HG03354 (cell line): ENCODE measurements around the gene VPS8.

Experiments used
- ATAC-seq: cut with Tn5 transposase; IDR thresholded peaks from one replicate; pipeline ENCODE4 v1.9.1; 2021; ENCODE audit warnings: mild to moderate bottlenecking; ENCODE audit not compliant: unreplicated experiment, poor library complexity, severe bottlenecking

VPS8 gene

DNA sequence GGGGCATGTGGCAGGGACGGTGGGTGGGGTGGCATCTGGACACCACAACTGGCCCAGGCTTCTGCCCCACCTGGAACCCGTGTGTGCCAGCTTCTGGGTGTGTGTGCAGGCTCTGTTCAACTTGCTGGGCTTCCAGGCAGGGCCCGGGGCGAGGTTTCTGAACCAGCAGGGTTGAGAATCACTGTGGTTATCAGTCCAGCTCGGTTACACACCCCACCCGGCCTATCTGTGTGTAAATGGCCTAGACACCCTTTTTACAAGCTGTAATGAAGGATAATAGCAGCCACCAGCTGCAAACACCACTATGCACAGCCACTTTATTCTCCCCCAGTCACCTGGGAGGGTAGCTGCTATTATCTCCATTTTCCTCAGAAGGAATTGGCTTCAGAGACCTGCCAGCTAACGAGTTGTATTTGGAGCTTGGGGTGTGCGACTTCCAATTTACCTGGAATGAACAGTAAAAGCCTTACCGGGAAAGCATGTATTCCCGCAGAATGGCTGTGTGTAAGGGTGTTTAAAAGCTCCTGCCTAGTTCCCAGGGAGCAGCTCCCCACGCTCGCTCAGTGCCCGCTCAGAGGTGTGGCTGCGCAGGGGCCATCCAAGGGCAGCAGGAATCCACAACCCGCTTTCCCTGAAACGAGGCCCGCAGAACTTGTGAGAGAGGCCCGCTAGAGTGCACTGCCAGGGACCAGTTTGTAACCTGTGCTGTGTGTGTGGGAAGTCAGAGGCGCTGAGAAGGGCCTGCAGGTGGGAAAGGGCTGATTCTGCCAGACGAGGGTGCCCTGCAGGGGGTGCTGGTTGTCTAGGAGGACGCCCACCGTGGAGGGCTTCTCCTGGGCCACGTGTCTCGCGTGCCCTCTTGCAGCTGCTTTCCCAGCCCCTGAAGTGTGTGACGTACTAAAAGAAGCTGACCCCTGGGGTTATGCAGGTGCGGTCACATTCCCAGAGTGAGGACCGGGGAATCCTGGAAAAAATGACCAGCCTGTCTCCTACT is 257.4 kb downstream of the VPS8 start:
- ATAC-seq: no peak

DNA sequence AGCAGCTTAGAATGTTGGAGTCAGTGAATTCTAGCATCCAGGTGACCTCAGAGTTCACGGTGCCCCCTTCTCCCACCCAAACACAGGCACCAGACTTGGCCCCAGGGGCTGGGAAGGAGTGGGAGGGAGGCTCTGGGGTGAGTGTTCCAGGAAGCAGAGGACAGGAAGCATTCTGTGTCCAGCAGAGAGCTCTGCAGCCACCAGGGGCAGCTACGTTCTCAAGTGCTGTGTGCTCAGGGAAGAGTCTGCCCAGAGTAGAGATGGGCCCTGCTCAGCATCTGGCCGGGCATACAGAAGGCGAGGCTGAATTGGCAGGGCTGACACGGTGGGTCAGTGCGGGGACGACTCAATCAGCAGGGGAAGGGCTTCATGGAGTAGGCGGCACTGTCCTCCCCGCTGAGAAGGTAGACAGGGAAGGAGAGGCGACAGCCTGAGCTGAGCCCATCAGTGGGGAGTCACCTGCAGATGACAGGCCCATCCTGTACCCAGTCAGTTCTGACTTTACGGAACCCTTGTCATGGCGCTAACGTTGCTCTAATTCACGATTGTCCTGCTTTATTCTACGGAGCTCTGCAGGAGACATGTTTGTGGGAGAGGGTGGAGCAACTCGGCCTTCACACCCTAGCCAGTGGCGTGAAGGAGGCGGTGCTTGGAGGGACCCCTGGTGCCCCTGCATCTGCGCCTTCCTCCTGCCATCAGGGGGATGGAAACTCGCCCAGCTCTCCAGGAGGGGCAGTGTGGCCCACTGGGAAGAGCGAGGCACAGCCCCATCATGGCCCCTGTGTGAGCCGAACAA is 258.7 kb downstream of the VPS8 start:
- ATAC-seq: no peak

DNA sequence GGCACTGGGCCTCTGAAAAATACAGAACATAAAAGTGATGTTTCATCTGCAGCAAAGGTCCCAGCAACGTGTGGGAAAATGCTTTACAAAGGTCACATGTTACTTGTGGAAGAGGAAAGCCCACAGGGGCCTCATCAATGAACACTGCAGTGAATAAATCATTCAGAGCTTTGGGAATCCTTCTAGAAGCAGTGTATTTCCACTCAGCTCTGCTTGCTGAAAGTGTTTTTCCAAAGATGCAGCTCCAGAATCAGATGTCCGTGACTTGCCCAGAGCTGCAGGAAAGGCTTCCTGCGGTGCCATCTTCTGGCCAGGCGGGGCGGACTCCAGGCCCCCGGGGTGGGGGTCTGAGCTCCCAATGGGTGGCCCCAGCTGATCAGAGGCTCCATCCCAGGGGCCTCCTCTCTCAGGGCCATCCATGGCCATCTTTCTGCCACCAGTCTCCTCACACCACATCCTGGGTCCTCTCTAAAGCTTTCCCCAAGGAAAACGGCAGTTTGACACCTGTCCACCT is 259.4 kb downstream of the VPS8 start:
- no peak for ATAC-seq

DNA sequence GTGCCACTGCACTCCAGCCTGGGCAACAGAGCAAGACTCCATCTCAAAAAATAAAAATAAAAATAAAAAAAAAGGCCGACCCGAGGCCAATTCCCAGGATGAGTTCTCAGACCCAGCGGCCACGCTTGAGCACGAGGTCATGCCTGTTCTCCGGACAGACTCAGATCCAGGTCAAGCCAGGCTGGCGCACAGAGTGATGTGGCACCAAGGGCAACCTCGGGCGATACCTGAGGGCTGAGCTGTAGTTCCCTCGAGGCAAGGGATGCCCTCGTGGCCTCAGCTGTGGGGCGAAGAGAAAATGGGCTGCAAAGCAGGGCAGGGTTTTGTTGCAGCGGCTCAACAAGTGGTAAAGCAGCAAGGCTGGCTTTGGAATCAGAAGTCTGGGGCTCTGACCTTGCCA is 263.6 kb downstream of the VPS8 start:
- no peak for ATAC-seq

DNA sequence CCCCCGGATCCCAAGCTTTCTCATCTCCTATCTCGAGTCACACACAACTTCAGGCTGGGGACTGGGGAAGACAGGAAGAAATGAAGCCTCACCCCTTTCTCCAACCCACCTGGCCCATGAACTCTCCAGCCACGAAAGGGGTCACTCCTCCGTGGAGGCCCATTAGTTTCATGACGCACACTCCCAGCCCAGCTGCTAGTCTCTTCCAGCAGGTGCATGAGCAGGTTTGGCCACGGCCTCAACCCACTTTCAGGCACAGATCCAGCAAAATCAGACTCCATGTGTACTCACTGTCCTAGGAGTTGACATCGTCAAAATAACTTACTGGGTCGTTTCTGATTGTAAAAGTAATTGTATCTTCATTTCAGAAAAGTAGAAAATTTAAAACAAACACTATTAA is 264.3 kb downstream of the VPS8 start:
- no peak for ATAC-seq

DNA sequence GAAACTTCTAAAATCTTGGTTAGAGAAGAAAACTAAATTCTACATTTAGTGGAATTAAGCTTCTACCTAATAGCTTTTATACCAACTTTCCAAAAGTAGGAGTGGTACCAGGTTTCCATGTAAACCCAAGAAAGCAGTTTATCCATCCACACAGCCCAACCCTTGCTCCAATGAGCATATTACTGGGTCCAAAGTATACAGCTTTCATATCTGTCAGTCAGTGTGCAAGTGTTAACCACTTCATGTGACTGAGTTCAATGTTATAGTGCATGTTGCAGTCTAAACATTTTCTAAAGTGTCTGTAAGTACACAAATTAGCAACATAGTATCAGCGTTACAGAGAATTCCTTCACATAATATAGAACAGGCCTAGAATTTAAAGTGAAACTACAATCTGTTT is 267.7 kb downstream of the VPS8 start:
- no peak for ATAC-seq

DNA sequence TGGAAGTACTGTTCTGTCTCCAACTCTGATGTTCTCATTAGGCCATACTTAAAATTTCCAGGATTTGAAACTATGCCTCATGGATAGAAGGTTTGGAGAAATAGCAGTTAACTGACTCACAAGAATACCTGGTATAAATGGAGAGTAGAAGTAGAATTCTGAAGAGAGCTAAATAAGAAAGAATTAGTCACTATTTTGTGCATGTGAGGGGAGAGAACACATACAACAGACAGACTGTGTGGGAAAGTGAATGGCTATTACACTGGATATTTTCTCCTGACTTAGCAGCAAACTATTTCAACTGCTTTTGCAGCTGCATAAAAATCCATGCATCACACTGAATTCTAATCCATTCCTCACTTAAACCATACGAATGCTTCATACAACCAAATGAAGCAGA is 269.6 kb downstream of the VPS8 start:
- ATAC-seq: no peak

DNA sequence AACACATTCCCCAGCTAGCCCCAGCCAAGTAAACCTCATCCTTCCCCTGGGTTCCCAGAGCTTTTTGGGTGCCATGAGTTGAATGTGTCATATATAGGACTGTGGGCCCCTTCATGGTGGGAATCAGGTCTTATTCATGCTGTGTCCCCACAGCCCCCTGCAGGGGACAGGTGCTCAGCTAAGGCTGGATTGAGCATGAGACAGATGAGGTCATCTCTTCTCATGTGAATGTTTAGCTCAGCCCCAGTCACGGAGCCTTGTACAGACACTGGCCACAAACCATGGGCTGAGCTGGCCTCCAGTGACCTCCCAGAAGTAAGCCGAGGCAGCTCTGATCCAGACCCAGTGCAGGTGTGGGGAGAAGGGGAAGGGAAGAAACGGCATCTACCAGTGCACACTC is 270.2 kb downstream of the VPS8 start:
- no peak for ATAC-seq

DNA sequence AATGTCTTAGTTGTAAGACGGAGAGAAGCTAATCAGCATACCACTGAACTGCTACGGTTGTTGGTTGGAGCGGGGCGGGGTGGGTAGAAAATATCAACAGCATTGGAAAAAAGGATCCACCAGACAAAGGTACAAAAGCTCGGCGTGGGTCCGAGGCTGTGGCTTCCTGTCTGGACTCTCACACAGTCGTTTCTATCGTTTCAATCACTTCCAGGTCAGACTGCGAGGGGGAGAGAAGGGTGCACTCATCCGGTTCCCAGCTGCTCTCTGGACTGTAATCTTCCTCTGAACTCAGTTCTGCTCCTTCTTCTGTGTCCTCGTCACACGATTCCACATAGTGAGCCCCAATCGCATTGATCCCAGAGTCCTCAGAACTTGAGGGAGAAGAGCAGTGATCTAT is 270.9 kb downstream of the VPS8 start:
- ATAC-seq: no peak

DNA sequence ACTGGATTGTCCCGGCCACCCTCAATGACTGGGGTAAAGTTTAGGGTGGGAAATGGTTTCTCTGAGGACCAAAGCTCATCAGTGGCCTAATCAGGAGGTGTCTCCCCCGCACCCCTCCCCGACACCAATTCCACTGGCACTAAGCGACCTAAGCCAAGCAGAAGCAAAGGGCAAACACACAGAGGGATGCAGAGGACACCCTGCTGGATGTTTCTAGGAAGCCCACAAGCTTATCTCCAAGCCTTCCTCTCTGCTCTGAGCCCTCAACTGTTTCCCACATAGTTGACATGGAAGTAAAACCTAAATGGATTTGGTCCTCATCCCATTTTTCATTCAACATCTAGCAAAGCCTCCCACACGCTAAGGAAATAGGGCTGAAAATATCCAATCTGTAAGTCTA is 272.4 kb downstream of the VPS8 start:
- ATAC-seq: no peak

DNA sequence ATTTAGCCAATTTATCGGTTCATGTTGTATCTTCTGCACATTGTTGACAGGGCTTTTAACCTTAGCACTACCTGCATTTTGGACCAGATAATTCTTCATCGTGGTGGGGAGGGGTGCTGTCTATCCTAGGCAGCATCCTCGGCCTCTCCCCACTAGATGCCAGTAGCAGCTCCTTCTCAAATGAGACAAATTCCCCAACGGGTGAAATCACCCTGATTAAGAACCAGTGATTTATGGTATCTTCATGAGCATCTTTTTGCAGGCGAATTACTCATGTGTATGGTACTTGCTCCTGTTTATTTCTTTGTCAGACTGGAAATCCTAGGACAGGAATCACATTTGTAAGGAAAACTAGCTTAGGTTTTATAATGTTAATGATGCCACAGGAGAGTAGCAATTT is 272.9 kb downstream of the VPS8 start:
- no peak for ATAC-seq

DNA sequence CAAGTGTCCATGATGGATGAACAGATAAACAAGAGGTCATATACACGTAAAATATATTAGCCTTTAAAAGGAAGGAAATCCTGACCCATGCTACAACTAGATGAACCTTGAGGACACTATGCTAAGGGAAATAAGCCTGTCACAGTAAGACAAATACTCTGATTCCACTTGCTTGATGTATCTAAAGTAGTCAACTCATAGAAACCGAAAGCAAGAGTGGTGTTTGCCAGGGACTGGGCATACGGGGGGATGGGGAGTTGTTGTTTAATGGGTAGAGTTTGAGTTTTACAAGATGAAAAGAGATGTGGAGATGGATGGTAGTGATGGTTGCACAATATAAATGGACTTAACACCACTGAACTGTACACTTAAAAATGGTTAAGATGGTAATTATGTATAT is 275.5 kb downstream of the VPS8 start:
- ATAC-seq: no peak

DNA sequence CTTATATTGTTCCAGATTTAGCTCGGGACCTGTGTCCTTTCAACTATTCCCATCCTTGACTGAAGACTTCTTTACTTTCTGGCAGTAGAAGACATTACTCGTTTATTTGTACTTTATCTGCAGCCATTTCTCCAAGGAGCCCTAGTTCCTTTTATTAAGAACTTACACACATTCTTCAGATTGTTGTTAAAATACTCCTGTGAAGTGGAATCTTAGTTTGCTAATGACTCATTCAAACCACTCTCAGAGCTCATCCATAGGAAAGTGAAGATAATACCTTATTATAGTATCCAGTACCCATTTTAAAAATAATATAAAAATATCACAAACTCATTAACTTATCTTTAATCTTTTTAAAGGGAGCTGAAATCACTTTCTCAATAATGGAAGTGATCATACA is 277.4 kb downstream of the VPS8 start:
- ATAC-seq: no peak

DNA sequence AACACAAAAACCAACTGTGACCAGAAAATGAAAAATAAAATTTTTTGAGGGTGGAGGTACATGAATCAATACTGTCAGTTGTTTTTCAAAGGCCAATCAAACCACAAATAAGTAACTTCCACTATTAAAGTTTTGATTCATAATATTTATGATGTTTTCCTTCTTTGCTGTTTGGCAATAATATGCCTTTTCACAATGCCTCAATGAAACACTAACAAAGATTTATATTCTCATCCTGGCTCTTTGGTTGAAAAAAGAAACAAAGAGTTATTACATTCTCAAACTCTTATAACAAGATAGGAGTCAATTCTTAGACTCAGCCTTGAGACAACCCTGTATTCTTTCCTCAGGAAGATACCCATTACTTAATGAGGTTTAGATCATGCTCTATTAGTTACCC is 277.8 kb downstream of the VPS8 start:
- no peak for ATAC-seq

DNA sequence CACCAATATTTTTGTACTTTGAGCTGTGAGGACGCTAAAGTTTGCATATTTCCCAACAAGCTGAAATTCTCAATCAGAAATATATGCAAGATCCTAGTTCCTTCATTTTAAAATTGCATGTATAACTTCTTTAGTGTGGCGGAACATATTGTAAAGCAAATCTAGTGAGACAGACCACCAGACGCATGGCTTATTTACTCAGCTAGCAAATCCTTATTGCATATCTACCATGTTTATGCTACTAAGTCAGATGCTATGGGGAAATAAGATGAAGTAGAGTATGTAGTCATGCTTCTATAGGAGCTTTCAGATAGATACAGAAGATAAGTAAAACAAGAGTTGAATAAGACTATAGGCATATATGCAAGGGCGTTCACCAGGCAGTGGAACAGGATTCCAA is 278.8 kb downstream of the VPS8 start:
- ATAC-seq: no peak

DNA sequence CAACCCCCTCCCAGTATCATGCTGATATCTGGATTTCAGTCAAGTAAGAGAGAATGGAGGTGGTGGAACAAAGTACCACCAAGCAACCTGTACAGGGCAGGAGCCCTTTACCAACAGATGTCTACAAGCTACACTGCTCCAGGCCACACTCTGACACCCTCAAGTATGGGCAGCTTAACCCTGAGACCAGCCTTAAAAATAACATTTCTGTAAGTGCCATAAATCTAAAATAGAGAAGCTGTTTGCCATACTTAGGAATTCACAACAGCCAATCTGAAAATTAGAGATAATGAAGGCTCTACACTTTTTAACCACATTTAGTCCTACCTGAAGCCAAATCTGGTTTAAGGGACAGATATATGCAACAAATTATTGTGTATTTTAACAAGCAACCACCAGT is 281.1 kb downstream of the VPS8 start:
- no peak for ATAC-seq

DNA sequence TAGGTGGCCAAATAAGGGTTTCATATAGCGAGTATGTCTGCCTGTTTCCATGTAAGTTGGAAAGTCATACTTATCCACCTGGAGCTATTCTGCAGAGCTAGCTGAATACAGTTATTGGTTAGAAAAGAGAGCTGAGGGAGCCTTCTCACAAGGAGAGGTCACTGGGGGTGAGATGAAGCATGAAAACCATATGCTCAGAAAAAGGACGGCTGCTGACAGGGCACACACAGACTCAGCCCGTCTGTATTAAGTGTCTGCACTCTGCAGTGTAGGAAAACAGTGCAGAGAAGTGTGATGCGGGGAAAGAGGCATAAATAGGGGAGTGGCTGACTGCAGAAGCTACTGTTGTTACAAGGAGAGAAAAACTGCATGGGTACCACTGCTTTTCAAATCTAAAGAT is 282.7 kb downstream of the VPS8 start:
- no peak for ATAC-seq
